Measurements from ENCODE around the gene TTC7B.

GRCh38 chr14:90499908-90500664 is 316.1 kb downstream of the TTC7B start:
- TF ChIP-seq YY1 (IDR thresholded peaks at IDR 0.05; ENCODE audit: low read depth) (no peak), TAF1 (IDR thresholded peaks at IDR 0.05; ENCODE audit: low read depth) (no peak), RAD21 (IDR thresholded peaks at IDR 0.05; ENCODE audit: low read depth) (no peak), CEBPB (IDR thresholded peaks at IDR 0.05) (no peak)
